M059J (cell line): Measurements from ENCODE around the gene THSD4. TPM values are rescaled to one million over a fixed set of nuclear protein-coding genes. Genes with fewer than 3 reads are reported as not detected.

Experiments used
- DNase-seq: peaks from one replicate; pipeline ENCODE4 v3.0.0-alpha.2; 2012; ENCODE audit warnings: low read depth
- total RNA-seq: library from RNA; depleted of rRNA; stranded (reverse); fragments of >200 nt; shearing (Covaris generic); gene quantifications from 2 replicates; pipeline ENCODE4 v1.2.3, GENCODE V29; 2014

Gene THSD4
- total RNA-seq, 1 experiment from 2014 or later = 9.9 TPM

DNA sequence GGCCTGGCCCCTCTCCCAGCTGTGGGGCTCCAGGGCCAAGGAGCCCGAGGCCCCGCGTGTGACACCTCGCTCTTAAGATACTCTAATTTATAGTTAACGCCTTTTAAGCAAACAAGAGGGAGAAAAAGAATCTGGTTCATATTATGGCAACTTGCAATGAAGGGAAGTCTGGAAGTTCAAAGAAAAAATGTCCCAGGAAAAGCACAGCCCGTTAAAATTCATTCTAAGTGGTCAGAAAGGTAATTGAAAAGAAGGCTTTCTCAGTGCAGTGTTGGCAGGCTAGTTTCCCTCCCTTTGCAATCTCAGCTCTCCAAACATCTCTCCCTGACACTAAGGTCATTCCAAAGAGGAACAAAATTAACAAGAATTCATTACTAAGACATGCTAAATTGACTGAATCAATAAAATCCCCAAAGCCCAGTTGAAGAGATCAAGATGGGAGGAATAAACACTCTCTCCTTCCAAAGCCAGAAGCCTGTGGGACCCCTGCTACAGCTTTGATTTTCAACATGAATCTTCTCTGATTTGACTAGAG, 339.3 kb downstream of the THSD4 start:
- DNase-seq = no peak

DNA sequence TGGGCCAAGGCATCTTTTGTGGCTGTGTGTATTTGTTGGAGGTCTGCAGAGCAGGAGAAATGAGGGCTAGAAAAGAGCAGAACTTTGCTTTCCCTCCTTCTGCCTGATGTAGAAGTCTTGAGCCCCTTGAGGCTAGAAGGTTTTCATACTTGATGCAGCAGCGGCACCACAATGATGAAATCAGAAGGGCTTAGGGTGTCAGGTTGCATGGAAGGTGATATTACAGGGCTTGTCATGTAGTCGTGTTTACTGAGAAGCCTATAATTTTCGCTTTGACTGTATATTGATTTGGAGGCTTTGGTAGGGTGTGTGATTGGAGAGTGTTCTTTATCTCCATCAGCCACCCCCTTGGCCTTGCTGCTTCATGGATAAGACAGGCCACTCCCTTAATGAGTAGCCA, 339.8 kb downstream of the THSD4 start:
- no peak for DNase-seq

DNA sequence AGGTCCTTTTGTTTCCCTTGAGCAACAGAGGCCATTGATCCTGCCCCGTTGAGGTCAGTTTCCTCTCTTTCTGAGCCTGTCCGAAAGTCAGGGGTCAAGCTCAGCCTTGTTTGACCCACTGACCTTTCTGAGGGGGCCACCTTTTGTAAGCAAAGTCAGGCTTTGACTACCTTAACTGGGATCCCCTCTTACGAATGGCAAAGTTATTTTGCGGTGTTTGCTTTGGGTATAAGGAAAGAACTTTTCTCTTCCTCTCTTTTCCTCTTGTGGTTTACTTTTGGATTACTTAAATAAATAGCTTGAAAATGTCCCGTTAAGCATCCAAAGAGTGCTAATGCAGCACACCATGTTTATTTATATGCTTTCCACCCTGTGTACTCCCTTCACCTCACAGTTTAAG, 340.6 kb downstream of the THSD4 start:
- no peak for DNase-seq

DNA sequence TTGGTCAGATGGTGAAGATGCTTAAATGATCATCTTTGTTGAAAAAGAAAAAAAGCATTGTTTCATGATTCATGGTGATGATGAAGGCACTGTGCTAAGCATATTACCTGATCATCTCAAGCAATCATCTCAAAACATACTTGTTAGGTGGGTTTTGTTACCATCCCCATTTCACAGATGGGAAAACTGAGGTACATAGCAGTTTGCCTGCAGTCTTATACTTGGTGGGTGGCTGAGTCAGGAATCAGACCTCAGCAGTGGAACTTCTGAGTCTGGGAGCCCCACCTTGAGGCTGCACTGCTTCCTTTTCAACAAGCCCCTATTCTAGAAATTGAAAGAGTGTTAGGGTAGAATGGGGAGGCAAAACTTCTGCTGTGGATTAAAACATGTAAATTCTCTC, 341.1 kb downstream of the THSD4 start:
- DNase-seq = no peak

DNA sequence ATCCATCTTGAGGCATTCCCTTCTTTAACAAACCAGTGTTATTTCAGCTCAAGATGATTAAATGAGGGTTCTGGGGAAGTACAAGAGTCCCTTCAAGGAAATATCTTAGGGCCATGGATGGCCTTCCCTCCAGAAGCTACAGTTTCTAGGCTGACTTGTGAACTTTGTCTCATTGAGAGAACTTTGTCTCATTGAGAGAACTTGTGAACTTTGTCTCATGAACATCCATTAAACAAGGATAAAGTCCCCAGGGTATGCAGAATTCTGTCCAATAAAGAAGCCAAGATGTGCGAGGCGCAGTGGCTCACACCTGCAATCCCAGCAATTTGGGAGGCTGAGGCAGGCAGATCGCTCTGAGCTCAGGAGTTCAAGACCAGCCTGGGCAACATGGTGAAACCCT, 341.5 kb downstream of the THSD4 start:
- no peak for DNase-seq

DNA sequence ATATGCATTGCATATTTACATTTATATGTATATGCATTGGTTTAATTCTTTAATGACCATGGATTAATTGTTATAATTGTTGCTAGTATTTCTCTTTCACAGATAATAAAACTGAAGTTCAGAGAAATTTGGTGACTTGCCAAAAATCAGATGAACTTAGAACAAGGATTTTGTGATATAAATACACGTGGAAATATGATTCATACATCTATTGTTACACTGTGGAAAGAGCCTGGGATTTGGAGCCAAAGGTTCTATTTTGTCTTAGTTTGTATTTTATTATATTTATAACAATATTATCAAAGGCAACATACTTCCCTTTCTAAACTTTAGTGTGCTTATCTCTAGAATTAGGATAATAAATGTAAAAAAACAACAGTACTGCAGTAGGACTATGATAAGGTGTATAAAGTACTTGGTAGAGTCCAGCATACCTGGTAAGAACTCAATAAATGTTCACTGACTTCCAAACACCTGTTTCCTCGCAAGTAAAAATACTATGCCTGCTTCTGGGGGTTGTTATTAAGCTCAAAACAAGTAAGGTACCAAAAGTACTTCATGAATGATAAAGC, 342.9 kb downstream of the THSD4 start:
- DNase-seq = no peak

DNA sequence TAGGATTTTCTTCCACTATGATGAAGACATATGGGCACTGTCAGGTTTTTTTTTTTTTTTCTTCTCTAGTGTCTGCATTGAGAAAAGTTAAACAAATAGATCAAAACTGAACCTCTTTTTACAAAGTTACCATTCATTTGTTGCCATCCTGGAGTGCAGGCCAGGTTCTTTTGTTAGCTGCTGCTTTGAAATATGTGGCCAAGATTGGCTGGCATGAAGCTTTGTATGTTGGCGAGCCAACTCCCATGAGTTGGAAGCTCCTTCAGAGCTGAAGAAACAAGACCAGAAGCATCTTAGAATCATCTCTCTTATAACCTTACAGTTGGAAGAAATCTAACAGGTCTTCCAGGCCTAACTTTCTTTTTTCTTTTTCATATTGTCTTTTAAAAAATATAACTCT, 346.5 kb downstream of the THSD4 start:
- no peak for DNase-seq

DNA sequence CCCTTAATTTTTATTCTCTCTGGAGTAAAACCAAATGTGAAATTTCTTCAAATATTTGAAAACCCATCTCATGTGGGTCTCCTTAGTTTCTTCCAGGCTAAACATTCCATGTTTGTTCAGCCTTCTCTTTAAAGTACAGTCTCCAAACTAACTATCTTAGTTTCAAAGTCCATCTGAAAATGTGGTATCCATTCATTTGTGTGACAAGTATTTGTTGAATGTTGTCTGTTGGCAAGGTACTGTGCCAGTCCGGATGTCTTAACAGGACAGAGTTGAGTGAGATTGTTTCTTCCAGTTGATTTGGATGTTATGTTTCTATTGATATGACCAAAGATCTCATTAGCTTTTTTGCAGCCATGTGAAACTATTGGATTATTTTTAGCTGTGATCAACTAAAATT, 347.4 kb downstream of the THSD4 start:
- DNase-seq = no peak

DNA sequence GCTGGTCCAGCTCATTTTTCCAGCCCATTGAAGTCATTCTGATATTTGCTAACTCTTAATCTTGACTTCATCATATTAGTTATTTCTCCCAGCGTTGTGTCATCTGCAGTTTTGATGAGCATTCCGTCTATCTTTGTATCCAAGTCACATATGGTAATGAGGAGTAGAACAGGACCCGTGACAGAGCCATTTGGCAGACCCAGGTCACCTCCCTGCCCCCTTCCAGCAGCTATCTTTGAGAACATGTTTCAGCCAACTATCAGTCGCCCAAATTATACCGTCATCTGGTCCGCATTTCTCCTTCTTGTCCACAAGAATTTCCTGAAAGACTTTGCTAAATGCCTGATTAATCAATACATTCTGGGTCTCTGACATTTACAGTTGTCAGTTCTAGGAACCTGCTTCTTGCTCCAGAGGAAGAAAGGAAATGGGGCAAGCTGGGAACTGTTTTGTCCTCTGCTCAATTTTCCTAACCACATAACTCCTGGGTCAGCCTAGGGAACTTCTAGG, 347.9 kb downstream of the THSD4 start:
- no peak for DNase-seq

DNA sequence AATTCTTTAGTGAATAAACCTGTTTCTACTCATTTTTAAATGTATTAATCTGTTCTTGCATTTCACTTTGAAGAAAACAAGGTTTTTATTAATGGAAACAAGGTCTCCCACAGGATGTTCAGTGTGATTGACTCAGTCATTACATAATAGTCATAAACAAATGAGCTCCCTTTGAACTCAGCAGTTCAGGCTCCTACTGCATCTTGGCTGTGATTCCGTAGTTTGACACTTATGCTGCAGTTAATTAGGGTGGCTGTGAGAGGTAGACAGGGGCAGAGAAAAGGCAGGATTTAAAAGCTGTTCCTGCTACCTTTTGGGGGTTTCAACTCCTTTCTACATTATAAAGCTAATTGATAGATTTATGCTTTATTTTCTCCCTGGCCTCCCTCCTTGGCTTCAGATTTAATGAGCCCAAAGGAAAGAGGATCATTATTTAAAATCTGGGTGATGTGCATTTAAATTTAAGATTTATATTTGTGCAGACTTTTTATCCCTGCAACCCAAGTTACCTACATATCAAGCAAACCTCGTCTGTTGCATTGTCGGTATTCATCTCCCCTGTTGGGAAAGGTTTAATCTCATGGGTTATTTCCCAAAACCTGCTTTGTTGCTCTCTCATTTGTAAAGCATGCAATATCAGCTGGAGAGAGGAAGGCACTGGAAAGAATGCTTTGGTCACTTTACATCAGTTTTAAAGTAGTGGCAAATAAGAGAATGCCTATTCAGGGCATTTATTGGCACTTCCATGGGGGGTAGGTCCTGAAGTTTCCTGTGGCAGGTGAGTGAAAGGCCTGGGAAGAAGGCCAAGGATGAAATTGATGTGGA, 350.1 kb downstream of the THSD4 start:
- DNase-seq = no peak

DNA sequence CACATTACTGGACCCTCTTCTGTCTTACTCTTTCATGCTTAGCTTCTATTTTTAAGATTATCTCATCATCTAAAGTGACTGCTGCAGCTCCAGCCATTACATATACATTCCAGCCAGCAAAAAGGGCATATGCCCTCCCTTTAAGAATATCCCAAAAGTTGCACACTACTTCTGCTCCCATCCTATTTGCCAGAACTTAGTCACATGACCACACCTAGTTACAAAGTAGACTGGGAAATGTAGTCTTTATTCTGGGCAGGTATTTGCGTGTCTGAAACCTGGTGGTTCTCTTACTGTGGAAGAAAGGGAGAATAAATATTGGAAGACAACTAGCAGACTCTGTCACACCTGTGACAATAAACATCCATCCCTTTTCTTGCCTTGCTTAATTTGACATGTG, 353.4 kb downstream of the THSD4 start:
- no peak for DNase-seq

DNA sequence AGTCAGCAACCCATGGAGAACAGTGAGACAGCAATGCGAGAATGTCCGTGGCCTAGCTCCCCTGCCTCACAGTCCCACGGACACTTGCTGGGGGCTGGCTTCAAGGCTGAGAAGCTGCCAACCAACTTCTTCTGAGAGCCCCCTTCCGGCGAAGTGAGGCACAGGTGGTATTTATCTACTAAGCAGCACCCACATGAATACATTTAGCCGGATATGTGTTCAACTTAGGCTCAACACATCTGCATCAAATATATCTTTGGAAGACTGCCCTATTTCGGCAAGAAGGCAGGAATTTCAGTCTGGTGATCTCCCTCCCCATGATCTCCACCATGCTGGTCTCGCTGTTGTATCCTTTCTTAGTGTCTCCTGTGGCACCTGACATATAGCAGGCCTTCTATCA, 354.1 kb downstream of the THSD4 start:
- no peak for DNase-seq

DNA sequence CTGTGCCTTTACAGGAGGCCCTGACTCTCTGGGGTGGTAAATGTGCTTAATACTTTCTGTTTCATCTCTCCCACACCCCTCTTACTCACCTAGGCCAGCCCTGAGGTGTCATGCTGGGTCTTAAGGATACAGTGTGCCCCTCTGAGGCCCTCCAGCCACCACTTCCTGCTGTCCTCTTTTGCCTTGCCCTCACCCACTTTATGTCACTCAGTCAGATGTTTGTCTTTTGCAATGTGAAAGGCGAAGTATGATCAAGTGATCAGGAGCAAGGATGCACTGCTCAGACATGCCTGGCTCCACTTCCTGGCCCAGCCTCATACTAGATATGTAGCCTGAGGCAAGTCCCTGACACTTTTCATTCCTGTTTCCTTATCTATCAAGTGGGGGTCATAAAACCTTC, 356.1 kb downstream of the THSD4 start:
- DNase-seq = peak; percentile 15

DNA sequence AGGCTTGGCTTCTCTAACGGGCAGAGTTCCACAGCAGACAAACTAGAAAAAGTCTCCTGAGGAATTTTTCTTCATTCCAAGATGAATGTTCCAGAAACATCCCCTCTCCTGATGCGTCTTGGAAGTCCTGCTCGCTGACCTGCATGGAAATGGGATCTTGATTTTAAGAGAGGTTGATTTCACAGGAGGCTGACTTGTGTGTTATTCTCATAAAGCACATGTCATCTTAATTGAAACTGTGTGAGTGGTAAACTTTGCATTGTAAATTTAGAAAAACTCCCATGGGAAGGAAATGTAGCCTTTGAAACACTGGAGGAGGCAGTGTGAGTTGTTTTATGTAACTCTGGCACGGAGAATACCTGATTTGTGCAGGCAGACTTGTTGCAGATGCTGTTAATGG, 357.3 kb downstream of the THSD4 start:
- no peak for DNase-seq

DNA sequence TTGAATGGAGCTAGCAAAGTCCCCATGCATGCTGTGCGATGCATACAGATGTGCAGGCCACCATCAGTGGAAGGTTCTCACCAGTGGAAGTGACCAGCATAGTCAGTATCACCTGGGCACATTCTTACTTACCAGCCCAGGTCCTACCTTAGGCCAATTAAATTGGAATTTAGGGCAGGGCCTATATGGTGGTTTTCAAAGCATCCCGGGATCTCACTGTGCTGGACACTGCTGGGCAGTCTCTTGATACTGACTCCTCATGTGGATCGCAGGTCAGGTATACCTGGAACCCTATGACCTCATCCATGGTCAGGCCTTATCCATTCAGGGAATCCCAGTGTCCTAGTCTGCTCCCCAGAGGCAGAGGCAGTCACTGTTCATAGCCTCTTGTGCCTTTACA, 358.5 kb downstream of the THSD4 start:
- DNase-seq = no peak

DNA sequence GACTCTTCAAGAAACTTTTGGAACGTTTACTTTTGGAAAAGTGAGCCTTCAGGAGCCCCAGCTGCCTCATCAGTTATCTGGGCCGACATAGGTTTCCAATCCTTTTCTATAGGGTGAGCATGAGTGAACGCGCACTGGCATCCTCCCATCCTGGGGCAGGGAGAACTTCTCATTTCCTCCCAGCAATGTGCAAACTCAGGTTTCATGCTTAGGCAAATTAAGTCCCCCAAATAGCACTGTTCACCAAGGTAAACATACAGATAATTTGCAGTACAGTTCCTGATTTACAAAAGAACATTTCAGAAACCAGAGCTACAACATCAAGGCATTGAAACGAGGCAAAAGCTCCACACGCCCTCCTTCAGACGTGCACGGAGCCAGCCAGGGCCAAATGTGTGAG, 361.6 kb downstream of the THSD4 start:
- no peak for DNase-seq

DNA sequence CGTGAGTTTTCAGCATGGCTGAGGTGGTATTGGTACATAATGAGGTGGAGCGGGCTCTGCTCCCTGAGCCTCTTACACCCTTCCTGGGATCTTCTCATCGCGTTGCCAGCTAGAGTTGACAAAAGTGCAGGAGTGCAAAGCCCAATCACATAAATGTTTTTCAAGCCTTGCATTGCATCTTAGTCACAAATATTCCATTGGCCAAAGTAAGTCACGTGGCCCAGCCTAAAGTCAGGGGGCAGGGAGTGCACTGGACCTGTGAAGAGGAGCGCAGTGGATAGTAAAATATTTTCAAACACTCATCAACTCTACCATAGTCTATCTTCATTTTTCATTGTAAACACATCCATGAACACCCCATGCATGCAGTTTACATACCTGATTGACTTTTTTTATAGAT, 365.3 kb downstream of the THSD4 start:
- DNase-seq = no peak

DNA sequence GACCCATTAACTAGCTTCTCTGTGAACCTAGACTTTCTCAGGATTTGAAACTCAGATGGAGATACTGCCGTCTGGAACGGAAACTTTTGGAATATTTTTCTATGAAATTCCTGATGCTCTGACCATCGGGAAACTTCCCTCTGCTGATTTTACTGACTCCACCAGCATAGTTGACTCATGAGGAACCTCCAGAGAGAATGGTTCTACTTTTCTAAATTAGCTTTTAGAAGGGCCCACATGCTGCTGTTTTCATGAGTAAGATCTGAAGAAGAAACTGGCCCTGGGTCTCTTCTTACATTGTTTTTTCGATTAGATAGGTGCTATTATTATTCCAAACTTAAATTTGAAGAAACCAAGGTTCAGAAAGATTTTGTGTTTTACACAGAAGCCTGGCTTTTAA, 368.8 kb downstream of the THSD4 start:
- no peak for DNase-seq

DNA sequence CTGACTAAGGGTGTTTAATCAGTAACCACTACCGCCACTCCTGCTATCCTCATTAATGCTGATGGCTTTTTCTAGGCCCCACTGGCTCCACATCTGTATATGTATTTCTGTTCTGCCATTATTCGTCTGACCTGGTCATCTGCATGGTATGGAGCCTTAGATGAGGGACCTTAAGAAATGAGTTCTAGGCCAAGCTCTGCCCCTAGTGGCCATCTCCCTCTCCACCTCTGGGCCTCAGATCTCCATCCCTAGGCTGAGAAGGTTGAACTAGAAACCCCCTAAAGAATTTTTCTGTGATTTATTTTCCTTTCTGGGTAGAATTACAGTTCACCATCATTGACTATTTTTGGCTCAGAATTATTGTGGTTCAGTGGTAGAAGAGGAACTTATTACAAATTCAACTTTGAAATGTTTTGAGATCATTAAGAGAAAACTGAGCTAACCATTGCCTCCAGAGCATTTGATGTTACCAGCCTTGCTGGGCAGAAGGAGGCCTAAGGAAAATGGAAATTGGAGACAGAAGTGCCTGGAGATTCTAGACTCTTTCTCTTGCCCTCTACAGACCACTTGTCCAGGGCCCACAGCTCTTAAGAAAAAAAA, 369.9 kb downstream of the THSD4 start:
- no peak for DNase-seq

DNA sequence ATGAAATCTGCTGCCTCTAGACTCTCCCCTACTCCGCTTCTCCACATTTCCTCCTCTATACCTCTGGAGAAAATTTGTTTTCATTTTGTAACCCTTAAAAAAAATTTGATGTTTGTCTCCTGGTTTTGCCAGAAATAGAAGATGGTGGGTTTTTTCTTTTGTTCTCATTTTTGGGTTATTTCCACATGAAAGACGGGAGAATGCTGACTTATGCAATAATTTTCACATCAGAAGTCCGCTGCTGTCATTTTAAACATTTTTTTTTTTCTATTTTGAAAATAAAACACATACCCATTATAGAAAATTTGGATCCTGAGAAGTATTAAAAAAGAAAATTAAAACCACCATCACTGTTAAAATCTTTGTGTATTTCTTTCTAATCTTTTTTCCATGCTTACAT, 374.3 kb downstream of the THSD4 start:
- no peak for DNase-seq

DNA sequence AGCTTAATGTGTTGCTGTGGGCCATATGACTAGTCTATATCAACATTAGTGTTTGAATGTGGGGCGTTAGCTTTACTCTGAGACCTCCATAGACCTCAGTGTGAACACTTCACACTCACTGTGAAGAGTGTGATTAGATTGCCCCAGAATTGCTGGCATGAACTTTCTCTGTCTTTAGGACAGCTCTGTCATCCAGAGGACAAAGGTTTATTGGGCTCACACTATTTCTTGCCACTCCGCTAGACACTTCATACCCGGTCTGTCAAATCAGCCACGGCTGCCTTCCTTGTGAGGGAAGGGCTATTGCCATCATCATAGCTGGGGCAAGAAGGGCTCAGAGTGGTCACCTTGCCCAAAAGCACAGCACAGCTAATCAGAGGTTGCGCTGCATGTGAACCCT, 378.3 kb downstream of the THSD4 start:
- no peak for DNase-seq

DNA sequence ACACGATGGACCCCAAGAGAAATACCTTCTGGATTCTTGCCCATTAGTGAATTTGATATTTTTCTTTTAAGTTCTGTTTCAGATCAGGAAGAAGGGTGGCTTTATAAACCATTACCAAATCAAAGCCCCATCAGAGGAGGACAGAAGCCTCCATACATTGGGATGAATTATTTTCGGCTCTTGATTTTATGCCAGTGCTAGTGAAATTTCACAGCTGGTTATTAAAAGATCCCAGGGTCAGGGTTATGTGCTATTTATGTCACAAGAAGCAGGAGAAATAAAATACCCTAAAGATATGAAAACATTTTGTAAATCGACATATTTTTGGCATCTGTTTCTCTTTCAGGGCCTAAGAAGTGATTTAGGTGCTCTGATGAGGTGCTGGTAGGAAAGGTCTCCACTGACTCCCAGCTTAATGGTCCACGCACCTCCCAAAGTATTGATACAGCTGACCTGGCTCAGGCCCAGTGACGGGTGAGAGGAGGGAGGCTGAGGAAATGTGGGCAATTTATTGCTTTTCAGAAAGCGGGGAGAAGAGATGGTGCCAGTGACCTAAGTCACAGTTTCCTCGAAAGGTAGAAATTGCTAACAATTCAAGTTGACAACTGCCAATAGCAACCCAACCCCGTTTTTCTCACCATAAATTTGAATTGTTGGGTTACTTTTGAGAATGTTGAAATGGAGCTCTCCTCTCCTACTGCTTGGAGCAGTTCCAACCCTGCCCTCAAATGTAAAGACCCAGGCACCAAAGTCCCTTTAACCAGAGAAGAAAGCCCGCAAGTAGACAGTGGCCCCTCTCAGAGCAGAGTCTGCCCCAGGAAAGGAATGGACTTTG, 379.5 kb downstream of the THSD4 start:
- DNase-seq = no peak
